Measurements from ENCODE around the gene IGSF3. TPM values are rescaled to one million over a fixed set of nuclear protein-coding genes. Genes with fewer than 3 reads are reported as not detected.

The IGSF3 gene
- total and polyA plus RNA-seq, 2 donors from 2014 or later: 12.0 to 38.8 TPM

DNA sequence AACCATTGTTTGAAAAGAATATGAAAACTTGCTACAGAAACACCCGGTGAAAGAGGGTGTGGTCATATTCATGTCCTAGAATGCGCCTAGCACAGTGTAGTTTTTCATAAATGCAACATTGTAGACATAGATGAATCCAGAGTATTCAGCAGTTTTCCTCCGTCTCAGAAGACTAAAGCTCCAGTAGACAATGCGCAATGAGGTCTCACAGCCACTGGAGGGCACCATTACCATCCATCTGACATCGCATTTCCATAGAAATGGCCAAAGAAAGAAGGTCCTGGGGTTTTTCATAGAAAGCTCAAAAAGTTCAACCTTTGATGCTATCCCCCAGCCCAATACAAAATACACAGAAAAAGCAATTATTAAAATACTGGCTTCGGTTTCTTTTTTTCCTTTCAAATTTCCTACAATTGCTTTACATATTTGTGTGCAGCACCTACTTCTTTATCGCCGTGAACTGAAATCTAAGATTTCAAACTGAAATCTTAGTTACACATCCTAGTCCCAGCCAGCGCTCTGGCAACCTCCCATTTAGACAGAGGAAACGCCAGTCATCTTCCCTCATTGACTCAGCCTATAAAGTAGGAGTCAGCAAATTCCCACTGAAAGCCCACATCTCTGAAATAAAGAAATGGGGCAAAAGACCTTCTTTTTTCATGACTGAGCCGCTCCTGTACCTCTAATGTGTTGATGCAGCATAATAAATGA, 92.8 kb downstream of the IGSF3 start:
- intact Hi-C loops (cut with DNase I): no loop called here
- TF ChIP-seq, protein P1, sequence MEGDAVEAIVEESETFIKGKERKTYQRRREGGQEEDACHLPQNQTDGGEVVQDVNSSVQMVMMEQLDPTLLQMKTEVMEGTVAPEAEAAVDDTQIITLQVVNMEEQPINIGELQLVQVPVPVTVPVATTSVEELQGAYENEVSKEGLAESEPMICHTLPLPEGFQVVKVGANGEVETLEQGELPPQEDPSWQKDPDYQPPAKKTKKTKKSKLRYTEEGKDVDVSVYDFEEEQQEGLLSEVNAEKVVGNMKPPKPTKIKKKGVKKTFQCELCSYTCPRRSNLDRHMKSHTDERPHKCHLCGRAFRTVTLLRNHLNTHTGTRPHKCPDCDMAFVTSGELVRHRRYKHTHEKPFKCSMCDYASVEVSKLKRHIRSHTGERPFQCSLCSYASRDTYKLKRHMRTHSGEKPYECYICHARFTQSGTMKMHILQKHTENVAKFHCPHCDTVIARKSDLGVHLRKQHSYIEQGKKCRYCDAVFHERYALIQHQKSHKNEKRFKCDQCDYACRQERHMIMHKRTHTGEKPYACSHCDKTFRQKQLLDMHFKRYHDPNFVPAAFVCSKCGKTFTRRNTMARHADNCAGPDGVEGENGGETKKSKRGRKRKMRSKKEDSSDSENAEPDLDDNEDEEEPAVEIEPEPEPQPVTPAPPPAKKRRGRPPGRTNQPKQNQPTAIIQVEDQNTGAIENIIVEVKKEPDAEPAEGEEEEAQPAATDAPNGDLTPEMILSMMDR (IDR thresholded peaks at IDR 0.05; ENCODE audit: borderline replicate concordance, extremely low read depth, insufficient read depth): peak; percentile 91
- no peak for FAIRE-seq

DNA sequence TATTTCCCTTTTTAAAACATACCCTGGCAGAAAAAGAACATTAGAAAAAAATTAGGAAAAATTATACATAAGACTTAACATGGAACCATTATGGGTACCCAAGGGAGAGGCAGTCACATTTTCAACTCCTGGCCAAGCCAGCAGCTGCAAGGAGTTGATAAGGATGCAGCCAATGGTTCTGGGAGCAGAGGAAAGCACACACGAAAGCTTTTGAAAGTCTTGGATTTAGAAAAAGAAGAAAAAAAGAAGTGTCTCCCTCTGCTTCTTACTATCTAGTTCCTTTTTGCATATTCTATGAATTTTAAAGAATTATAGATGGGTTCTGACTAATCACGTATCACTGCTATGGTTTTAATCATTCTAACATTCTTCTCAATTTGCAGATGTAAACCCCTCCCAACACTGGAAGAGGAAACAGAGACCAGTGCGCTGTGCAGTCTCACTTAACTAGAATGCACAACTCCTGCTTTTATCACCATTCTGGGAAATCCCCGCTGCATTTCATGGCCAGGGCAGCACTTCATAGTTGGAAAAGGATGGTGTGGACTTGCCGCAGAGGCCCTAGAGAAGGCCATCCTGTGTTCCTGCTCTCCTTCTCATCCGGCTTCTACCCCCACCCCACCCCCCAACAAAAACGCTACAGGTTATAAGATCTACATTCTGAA, 94.0 kb downstream of the IGSF3 start:
- FAIRE-seq (no peak), DNase-seq (no peak)
- TF ChIP-seq, protein P1 (IDR thresholded peaks at IDR 0.05; ENCODE audit: borderline replicate concordance, extremely low read depth, insufficient read depth): no peak
- Histone ChIP-seq H3K4me3 (ENCODE audit: low read length in 3 of 3) (no peak overlapping the region), H3K27me3 (ENCODE audit: control insufficient read depth, insufficient read depth, low read length) (no peaks in the 10 kb centered on the region), H3K36me3 (ENCODE audit: control insufficient read depth in 2 of 3, insufficient read depth in 3 of 3, low read length in 3 of 3) (peaks cover 0 to 7% (median 6%) of the 10 kb centered on the region in 3 donors), H3K4me1 (ENCODE audit: control insufficient read depth in 2 of 3, insufficient read depth in 2 of 3, low read depth in 1 of 3, low read length in 3 of 3) (peaks cover 0 to 12% (median 4%) of the 10 kb centered on the region in 3 donors), H3K9ac (ENCODE audit: low read length in 3 of 3) (no peak overlapping the region), H3K9me3 (ENCODE audit: control insufficient read depth in 2 of 3, insufficient read depth in 1 of 3, low read length in 3 of 3) (no peaks in the 10 kb centered on the region), H3K27ac (ENCODE audit: low read depth in 2 of 2, low read length in 2 of 2) (no peak overlapping the region)
- intact Hi-C loops (cut with DNase I): no loop called here

More for the DNA sequence above, 92.8 kb downstream of the IGSF3 start:
- DNase-seq: peak in 4 of 5 donors; percentile 67 to 89 (median 76)
- H3K9ac ChIP-seq (ENCODE audit: low read length in 3 of 3): no peak overlapping the region
- peaks cover 0 to 7% (median 6%) of the 10 kb centered on the region in 3 donors for H3K36me3 ChIP-seq (ENCODE audit: control insufficient read depth in 2 of 3, insufficient read depth in 3 of 3, low read length in 3 of 3)
- no peaks in the 10 kb centered on the region for H3K9me3 ChIP-seq (ENCODE audit: control insufficient read depth in 2 of 3, insufficient read depth in 1 of 3, low read length in 3 of 3)
- no peak overlapping the region for H3K4me3 ChIP-seq (ENCODE audit: low read length in 3 of 3)
- H3K27me3 ChIP-seq (ENCODE audit: control insufficient read depth, insufficient read depth, low read length): no peaks in the 10 kb centered on the region
- H3K27ac ChIP-seq (ENCODE audit: low read depth in 2 of 2, low read length in 2 of 2): no peak overlapping the region
- peaks cover 0 to 11% (median 0%) of the 10 kb centered on the region in 3 donors for H3K4me1 ChIP-seq (ENCODE audit: control insufficient read depth in 2 of 3, insufficient read depth in 2 of 3, low read depth in 1 of 3, low read length in 3 of 3)

DNA sequence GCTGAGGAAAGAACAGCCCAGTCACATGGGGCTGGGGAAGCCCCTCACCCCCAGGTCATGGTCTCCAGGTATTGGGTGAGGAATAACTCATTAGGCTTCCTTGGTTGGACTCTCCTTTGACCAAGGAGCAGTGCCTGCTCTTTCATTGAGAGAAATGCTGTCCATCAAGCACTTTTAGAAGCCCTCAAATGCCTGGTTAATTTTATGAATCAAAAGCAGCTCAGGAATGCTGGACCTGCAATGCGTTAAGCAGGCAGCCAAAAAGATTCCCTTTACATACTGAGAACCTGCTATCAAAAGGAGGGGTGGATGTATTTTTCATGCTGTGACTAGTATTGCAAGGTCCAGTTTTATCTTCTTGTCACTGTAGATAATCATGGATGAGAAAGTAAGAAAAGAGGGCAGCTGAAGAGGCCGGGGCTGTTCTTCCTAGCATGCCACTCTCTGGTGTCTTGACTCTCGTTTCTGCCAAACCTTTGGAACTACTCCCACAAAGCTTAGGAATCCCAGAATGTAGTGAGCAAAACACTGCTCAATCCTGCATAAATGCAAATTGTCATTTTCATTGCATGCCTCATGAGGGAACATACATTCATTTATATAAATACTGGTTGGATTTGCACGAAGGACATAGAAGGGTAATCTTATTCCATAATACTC, 94.6 kb downstream of the IGSF3 start:
- Histone ChIP-seq H3K9ac (ENCODE audit: low read length in 3 of 3) (no peak overlapping the region), H3K27ac (ENCODE audit: low read depth in 2 of 2, low read length in 2 of 2) (no peak overlapping the region), H3K36me3 (ENCODE audit: control insufficient read depth in 2 of 3, insufficient read depth in 3 of 3, low read length in 3 of 3) (peaks cover 0 to 7% (median 6%) of the 10 kb centered on the region in 3 donors), H3K4me1 (ENCODE audit: control insufficient read depth in 2 of 3, insufficient read depth in 2 of 3, low read depth in 1 of 3, low read length in 3 of 3) (peaks cover 0 to 12% (median 4%) of the 10 kb centered on the region in 3 donors), H3K9me3 (ENCODE audit: control insufficient read depth in 2 of 3, insufficient read depth in 1 of 3, low read length in 3 of 3) (no peaks in the 10 kb centered on the region), H3K27me3 (ENCODE audit: control insufficient read depth, insufficient read depth, low read length) (no peaks in the 10 kb centered on the region), H3K4me3 (ENCODE audit: low read length in 3 of 3) (no peak overlapping the region)
- DNase-seq: no peak
- no peak for FAIRE-seq
- intact Hi-C loops (cut with DNase I): no loop called here
- TF ChIP-seq, protein P1 (IDR thresholded peaks at IDR 0.05; ENCODE audit: borderline replicate concordance, extremely low read depth, insufficient read depth): no peak

Data from kidney (tissue), 14 donors.